SKM-1 (cell line): ENCODE results near the gene LIN28B.
"Not testable (repeated sequence)": the region's sequence is repeated elsewhere in the genome, so short reads cannot be mapped to it uniquely, and the experiment has no call there.

Experiments used
- DNase-seq: peaks from one replicate; lab custom pipeline; 2025; ENCODE audit not compliant: unreplicated experiment; lab: John Stamatoyannopoulos, UW

The LIN28B gene

DNA sequence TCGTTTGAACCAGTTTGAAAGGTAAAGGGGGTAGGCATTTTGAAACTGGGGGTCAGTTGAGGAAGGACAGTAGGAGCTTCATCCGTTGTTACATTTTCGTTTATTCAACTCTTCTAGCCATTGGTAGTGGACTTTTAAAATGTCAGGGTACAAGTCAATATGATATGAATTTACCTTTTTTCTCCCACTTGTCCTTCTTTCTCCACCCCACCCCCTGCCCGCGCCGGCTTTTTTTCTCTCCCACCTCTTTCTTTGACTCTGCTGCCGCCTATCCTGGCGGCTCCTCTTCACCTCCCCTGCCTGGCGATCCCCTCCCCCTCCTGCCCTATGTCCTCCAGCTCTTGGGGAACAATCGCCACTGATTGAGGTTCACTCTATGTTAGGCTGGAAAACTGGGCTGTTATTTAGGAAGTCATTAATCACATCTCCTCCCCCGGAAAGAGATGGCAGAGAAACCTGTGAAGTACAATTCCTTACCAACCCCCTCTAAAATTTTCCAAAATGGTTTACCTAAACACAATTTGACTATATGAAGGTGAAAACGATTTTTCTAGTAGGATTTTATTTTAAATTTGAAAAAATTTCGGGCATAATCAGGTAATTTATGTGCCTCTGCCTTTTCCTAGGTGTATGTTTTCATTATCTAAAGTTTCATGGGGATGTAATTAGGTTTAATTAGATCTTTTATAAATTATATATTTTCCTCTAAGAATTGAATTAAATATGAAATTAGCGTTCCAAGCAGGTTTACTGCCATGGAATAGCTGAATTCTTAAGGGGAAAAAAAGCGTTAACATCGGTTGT is 778 bp upstream of the LIN28B start:
- no peak for DNase-seq

DNA sequence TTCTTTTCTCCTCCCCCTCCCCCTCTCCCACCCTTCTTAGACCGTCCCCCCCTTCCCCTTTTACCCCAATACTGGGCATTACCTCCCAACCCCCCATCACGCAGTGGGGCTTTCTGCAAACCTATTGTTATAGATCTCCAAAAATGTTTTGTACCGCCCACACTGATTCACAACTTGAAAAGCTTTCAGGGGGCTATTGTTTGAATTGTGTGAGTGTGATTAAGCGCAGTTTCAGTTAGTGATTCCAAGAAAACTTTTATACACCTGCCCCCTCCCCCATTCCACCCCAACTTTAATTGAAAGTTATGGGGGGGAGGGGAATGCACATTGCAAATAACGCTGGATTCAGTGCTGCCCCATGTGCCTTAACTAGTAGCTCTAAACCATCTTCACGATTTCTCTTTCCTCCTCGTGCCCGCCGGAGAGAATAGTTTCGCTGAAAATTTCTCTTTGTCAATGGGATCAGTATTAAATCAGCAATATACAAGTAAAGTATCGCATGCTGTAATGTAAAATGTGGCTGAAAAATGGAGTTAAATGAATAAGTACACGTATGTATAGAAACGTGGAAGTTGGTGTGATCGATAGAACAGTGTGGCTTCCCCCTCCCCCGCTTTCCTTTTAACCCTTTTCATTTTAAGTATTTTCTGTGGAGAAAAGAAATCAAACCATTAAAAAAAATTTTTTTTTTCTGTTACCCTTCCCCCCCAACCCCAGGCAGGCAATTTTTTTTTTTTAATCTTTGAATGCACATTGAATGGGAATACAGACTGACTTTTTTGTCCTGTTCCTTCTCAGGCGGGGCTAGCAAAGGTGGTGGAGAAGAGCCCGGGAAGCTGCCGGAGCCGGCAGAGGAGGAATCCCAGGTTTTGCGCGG is 632 bp downstream of the LIN28B start:
- DNase-seq, result peak; percentile 60

DNA sequence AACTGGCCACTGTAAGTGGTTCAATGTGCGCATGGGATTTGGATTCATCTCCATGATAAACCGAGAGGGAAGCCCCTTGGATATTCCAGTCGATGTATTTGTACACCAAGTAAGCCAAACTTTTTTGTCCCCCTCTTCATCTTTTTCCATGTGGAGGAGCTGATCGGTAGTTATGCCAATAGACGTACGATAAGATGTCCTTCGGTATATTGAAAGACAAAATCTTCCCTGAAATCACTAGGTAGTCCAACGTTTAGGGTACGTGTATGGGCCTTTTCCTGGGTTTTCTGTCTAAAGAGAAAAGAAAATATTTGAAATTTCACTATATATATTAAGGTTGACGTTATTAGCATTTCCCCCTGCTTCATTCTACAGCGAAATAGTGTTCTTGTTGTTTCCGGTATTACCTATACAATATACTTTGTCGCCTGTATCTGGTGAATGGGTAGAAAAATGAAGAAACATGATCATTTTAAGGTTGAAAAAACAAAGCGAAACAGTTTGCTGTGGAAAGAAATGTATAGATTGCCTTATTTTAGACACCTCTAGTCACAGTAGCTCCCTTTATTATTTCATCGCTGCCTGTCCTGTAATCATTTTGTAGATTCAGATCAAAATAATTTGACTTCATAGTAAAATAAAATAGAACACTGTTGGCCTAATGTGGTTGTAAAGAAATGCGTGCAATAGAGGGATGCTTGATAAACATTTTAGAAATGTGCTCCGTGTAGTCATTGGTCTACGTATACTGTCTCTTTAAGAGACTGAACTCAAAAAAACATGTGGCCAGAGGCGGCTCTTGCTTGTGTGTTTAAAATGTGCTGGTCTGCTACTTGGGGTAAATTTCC is 1.5 kb downstream of the LIN28B start:
- DNase-seq, result peak; percentile 49

DNA sequence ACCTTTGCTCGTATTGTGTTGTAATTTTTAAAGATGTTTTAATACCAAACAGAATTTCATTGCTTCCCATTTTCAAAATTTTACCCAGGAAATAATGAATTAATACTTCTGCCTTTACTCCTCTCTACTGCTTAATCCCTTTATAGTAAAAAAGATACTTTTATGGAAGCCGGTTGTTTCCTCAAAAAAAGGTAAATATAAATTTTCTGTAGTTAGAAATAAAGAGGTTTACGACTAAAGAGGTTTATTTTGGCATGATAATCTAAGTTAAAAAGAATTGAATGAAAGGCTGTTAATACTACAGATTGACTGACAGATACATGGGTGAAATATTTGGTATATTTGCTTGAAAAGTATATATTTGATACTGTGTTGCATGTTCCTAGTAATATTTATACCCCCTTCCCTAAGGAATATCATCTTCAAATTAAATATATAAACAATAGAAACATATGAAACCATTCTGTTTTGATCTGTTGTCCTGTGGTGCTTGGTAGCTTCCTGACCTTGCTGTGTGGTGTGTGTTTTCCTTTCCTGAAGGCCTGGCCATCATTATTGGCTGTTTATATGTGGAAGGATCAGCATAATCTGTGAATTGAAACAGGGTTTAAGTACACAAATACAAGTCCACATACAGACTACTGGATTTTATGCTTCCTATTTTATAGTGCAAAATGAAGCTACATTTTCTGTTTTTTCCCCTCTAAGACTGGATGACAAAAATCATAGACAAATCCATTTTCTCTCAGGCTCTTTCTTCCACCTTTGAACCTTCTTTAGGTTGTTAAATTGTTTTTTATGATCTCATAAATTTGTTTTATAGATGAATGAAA is 2.3 kb downstream of the LIN28B start:
- no peak for DNase-seq

DNA sequence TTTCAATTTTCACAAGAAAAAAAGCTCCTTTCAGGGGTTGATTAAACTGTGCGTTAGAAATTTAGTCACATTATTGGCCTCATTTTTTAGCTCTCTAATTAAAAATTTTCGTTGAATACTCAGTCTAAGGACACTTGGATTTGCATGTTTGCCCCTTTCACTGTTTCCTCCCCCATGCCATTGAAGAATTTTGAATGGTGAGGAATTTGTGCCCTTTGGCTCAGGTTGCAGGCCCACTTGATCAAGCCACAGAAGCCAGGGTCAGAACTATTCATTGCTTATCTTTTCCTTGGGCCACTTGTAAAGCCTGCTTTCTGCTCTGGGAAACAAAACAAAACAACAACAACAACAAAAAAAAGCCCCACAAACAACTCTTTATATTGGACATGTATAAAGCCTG is 12.2 kb downstream of the LIN28B start:
- DNase-seq, result no peak

DNA sequence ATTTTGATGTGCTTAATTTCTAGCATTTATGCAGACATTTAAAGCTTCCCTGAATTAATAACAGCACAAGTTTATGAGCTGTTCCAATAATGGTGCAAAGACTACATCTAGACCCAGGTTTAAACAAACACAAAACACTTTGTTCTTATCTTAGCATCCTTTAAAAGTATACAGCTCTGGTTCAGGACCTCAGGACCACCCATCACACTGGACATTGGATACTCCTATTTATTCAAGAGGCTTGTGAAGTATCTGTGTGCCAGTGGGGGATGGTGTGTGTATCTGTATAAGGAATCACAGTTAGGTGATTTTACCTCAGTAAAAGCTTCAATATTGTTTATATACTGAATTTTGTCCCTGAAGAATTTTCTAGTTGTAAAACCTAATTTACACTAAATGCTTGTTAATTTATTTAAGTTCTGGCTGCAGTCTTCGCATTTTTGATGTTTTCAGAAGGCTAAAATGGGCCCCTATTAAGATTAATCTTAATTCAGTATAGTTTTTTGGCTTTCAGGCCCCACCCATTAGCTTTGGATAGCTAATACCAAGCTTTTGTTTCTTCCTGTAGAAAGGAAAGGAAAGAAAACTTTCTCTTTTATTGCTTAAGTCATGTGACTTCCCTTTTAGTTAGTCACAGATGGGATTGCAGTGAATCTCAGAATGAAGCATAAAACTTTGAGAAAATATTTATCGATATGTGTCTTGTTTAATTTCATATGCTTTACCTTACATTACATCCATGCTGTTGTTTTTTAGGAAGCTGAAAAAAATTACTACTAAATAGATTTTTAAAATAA is 13.1 kb downstream of the LIN28B start:
- no peak for DNase-seq

DNA sequence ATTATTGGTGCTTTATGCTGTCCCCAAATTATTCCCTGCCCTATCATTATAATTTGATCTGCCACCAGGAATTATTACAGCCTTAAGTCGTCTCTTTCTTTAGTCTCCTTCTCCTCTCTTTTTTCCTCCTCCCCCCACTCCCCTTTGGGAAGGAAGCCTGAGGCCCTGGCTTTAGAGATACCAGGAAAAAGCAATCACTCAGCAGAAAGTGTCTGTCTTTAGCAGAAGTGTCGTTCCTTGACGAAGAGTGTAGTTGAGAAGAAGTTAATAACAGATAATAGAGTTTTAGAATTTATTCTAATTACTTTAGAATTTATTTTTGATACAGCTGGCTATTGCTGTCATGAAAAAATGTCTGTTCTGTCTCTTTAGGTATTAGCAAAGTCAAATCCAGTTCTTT is 16.5 kb downstream of the LIN28B start:
- DNase-seq, result no peak

DNA sequence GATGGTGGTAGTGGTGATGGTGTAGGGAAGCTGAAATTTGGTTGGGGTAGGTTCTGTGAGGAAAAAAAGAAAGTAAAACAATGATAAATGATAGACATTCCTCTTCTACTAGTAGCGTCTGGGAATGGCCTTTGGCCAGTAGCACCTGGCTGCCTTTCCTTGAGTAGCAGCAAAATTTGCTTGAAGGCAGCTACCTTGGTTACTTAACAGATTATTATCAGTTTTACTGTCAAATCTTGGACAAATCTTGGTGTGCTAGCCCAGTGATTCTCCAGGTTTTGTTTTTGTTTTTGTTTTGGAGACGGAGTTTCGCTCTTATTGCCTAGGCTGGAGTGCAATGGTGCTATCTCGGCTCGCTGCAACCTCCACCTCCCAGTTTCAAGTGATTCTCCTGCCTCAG is 26.4 kb downstream of the LIN28B start:
- DNase-seq, result no peak

DNA sequence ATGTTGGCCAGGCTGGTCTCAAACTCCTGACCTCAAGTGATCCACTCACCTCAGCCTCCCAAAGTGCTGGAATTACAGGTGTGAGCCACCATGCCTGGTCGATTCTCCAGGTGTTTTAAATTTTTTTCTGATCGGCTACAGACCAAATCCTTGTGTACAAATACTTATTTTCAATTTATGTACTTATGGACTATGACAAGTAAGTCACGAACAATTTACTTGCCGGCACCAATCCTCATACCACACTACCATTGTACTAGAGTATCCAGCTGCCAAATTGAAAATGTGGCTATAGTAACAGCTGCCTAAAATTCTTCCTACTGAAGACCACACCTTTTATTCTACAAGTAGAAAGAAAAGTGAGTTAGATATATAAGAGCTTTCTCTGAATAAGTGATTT is 26.9 kb downstream of the LIN28B start:
- no peak for DNase-seq

DNA sequence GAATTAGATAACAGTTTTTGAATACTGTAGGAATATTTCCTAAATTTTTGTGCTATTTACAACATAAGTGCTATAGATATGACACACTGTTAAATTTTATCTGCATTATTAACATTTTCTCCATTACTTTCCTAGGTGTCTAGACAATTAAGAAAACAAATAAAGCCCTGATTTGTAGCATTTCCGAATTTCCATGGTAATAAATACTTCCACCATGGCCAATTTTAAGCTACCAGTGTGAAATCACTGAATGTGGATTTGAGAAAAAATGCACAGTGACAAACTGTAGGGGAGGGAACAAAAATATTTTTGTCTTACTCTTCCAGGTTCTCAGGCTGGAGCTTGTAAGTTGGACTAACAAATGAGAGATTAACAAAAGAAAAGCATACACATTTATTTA is 27.9 kb downstream of the LIN28B start:
- no peak for DNase-seq

DNA sequence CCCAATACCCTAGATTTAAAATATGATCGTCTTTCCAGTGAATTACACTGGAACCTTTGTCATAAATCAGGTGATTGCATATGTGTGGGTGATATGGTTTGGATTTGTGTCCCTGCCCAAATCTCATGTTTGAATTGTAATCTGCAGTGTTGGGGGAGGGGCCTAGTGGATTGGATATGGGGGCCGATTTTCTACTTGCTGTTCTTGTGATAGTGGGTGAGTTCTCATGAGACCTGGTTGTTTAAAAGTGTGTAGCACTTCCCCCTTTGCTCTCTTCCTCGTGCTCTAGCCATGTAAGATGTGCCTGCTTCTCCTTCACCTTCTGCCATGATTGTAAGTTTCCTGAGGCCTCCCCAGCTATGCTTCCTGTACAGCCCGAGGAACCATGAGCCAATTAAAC is 29.0 kb downstream of the LIN28B start:
- DNase-seq, result not testable (repeated sequence)

DNA sequence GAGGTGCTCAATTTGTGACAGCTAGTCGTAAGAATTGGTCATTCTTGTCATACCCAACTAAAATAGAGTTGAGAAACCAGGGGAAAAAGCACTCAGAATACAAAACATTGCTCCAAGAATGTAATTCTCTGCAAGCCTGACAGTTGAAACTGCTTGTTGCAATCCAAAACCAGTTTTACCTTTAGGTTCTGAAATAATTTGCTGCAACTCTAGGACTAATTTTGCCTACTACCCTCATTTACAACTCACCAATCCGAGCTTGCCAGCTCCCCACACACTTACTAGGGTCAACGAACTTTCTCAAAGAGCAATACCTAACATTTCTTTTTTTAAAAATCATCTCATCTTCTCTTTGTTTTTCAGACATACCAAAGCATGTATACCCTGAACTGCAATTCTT is 29.7 kb downstream of the LIN28B start:
- DNase-seq, result no peak

DNA sequence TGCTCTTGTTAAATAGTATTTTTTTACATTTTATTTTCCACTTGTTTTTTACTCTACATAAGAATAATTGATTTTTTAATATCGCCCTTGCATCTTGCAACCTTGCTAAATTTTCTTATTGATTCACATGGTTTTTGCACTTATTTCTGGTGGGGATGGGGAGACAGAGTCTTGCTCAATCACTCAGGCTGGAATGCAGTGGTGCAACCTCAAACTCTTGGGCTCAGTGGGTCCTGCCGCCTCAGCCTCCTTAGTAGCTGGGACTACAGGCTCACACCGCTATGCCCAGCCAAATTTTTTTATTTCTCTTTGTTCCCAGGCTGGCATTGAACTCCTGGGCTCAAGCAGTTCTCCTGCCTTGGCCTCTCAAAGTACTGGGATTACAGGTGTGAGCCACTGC is 30.3 kb downstream of the LIN28B start:
- DNase-seq, result no peak

DNA sequence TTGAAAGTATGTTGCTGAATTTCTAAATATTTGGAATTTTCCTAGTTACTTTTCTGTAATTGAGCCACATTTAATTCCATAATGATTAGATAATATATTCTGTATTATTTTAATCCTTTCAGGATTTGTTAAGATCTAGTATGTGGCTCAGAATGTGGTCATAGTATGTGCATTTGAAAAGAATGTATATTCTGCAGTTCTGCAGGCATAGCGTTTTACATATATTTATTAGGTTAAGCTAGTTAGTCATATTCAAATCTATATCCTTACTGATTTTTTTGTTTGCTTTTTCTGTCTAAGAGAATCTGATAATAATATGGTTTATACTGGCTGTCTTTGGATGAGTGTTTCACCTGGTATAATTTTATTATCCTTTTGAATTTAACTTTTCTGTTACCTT is 33.2 kb downstream of the LIN28B start:
- DNase-seq, result no peak

DNA sequence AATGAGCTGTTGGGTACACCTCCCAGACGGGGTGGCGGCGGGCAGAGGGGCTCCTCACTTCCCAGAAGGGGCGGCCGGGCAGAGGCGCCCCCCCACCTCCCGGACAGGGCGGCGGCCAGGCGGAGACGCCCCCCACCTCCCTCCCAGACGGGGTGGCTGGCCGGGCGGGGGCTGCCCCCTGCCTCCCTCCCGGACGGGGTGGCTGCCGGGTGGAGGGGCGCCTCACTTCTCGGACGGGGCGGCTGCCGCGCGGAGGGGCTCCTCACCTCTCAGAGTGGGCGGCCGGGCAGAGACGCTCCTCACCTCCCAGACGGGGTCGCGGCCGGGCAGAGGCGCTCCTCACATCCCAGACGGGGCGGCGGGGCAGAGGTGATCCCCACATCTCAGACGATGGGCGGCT is 34.2 kb downstream of the LIN28B start:
- DNase-seq, result not testable (repeated sequence)

DNA sequence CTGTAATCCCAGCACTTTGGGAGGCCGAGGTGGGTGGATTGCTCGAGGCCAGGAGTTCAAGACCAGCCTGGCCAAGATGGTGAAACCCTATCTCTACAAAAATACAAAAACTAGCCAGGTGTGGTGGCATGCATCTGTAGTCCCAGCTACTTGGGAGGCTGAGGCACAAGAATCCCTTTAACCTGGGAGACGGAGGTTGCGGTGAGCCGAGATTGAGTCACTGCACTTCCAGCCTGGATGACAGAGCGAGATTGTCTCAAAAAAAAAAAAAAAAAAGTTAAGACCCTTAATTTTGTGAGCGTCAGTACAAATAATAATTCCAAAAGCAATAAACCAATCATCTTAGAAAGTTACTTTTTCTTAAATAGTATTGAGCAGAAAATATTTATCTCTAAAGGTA is 36.7 kb downstream of the LIN28B start:
- DNase-seq, result not testable (repeated sequence)

DNA sequence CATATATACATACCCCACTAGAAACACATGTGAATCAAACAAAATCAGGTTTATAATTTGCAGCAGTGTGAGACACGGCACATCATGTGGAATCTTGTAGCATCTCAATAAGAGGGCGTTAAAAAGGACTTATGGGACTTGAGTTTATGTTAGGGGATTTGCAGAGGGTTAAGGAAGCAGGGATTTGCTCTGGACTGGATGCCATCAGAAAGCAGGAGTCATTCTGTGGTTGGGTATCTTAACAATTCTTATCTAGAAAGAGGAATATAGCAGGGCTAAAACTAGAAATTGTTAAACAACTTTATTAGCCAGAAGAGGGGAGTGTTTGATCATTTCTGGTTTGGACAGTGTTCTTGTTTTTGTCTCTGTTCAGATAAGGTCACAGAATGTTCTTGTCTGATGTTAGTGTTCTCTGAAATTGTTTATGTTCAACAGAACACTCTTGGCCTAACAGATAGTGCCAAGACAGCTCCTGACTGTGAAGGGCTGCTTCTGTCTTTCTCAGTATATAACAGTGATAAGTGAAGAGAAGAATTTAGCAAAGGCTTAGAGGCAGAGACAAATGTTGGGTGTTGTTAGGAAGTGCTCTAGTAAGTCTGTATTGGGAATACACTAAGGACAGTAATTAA is 39.2 kb downstream of the LIN28B start:
- DNase-seq, result no peak

DNA sequence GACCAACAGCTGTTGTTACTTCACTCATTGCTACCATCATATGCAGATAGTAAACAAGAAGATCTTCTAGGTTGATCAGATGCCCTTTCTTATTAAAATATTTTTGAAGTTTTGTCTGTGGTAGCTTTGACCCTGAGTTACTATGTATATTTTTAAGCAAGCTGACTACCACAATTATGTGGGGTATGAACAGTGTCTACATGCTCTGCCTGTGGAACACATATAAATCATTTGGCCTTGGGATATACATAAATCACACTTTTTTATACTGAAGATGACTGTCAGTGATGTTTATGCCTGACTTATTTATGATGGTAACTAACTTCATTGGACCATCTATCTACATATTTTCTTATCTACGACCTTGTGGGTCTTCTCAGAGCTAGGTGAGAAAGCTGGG is 44.2 kb downstream of the LIN28B start:
- no peak for DNase-seq

DNA sequence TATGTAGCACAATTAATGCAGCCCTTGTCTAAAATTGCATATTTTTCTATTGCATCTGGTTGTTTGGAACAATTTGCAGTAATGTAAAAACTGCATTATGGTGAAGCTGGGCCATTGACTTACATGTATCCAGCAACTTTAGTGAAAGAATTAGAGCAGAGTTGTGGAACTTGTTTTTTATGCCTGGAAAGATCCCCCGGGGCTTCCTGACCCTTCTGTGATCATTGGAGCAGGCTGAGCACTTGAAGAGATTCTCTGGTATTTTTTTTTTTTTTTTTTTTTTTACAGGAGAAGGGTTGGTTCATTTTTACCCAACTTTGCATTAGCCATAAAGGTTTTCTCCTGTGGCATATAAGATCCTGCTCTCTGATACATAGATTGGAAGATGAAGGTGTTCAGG is 45.0 kb downstream of the LIN28B start:
- no peak for DNase-seq
